Panc1 (cell line): ENCODE results near the gene CAPN15.

ENCODE experiments used
- CTCF ChIP-seq: fragments of 450-650 bp; IDR thresholded peaks from 2 replicates; pipeline ENCODE4 v1.5.1; 2017; ENCODE audit warnings: mild to moderate bottlenecking
- SIN3A ChIP-seq: IDR thresholded peaks from 2 replicates; pipeline ENCODE4 v1.6.1; 2012; ENCODE audit warnings: low read depth, mild to moderate bottlenecking, low read length, moderate library complexity, borderline replicate concordance; ENCODE audit not compliant: insufficient read depth
- TCF7L2 ChIP-seq: IDR thresholded peaks from 2 replicates; pipeline ENCODE4 v1.6.1; 2011; ENCODE audit warnings: mild to moderate bottlenecking, low read depth, low read length, inconsistent platforms
- TF ChIP-seq, protein P1 (sequence below), 2 experiments: IDR thresholded peaks; 2 replicates each; pipeline ENCODE4 v1.6.1; 2011 to 2012; ENCODE audit warnings: low read depth in 2 of 2, control low read depth in 1 of 2, low read length in 1 of 2, mild to moderate bottlenecking in 1 of 2, moderate library complexity in 1 of 2; ENCODE audit not compliant: insufficient read depth in 1 of 2

DNA sequence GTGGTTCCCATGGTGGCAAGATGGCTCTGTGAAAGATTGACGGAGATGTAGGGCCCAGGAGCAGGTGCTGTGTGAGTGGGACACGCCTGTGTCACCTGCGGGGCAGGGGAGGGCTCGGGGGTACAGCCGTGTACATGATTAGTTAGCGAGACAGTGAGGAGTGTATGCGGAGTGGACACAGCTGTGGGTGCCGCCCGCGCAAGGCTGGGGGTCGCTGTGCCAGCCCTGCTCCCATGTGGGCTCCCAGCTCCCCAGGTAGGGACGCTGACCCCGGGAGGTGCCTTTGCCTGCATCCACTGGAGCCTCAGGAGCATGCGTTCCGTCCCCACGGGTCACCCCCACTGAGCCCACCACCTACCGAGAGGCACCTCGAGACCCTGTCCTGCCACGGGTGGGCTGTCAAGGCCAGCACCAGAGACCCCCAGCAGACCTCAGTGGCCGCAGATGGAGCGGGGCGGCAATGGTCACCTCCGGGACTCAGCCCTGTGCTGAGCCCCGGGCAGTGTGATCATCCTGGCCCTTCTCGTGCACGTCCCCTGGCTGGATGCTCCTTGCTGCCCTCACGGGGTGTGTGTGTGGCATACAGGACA, 7.4 kb downstream of the CAPN15 start:
- TF ChIP-seq CTCF (no peak), SIN3A (no peak), TCF7L2 (no peak)
- TF ChIP-seq, protein P1, sequence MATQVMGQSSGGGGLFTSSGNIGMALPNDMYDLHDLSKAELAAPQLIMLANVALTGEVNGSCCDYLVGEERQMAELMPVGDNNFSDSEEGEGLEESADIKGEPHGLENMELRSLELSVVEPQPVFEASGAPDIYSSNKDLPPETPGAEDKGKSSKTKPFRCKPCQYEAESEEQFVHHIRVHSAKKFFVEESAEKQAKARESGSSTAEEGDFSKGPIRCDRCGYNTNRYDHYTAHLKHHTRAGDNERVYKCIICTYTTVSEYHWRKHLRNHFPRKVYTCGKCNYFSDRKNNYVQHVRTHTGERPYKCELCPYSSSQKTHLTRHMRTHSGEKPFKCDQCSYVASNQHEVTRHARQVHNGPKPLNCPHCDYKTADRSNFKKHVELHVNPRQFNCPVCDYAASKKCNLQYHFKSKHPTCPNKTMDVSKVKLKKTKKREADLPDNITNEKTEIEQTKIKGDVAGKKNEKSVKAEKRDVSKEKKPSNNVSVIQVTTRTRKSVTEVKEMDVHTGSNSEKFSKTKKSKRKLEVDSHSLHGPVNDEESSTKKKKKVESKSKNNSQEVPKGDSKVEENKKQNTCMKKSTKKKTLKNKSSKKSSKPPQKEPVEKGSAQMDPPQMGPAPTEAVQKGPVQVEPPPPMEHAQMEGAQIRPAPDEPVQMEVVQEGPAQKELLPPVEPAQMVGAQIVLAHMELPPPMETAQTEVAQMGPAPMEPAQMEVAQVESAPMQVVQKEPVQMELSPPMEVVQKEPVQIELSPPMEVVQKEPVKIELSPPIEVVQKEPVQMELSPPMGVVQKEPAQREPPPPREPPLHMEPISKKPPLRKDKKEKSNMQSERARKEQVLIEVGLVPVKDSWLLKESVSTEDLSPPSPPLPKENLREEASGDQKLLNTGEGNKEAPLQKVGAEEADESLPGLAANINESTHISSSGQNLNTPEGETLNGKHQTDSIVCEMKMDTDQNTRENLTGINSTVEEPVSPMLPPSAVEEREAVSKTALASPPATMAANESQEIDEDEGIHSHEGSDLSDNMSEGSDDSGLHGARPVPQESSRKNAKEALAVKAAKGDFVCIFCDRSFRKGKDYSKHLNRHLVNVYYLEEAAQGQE (IDR thresholded peaks at IDR 0.05; ENCODE audit: insufficient read depth in 1 of 2, low read depth in 2 of 2, low read length in 1 of 2): no peak
